ENCODE results near the gene CIPC.

CIPC gene

GRCh38 chr14:77151245-77151644 is 53.2 kb downstream of the CIPC start:
- DNase-seq (ENCODE audit: low read depth, low spot score) = peak; percentile 50

DNA sequence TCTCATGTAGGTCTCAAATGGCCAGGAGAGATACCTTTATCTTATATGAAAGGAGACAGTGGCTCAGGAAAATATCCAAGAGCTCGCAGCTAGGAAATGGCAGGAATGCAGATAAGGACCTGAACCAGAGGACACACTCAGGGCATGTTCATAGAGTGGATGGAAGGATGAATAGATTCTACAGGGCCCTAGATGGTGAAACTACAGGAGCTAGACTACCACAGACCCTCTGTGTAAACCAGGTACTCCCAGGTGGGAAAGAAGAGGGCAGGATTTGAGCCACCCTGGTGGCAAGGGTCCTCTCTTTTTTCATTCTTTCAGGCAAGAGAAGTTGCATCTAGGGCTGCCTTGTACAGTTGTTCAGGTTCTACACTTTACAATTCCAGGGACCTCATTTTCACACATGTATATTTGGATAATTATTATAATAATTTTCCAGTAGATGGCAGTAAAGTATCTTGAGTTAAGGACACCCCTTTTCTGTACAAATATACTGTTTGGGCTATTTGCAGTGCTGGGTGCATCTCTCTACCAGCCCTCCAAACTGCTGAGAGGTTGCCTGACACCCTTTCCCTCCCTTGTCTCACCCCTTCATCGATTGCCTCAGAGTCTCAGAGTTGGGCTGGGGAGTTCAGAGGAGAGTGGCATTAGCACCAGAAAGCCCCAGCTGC is 54.0 kb downstream of the CIPC start:
- no peak for DNase-seq (ENCODE audit: low read depth, low spot score)

- DNase-seq (ENCODE audit: low read depth, low spot score) = no peak
These were observed 55.7 kb downstream of the CIPC start for GRCh38 chr14:77153802-77154201.

GRCh38 chr14:77154421-77154820 is 56.4 kb downstream of the CIPC start:
- no peak for DNase-seq (ENCODE audit: low read depth, low spot score)

DNA sequence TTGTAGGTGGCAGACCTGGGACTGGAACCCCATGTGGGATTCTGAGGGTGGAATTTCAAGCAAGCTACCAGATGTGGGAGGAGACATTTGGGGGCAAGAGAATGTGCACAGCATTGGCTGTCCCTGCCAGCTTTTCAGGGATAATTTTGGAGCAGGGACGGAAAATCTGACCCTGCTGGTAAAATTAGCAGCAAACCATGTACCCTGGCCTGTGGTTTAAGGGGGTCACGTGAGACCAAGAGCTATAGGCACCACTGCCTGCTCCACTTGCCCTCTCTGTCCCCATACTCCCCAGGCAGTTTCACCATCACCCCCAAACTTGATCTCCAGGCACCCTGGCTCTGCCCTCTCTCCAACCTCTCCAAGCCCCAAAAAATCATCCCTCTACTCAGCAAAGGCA is 57.0 kb downstream of the CIPC start:
- DNase-seq (ENCODE audit: low read depth, low spot score) = no peak

- DNase-seq (ENCODE audit: low read depth, low spot score) = no peak
These were observed 59.7 kb downstream of the CIPC start for GRCh38 chr14:77157740-77158139.

DNA sequence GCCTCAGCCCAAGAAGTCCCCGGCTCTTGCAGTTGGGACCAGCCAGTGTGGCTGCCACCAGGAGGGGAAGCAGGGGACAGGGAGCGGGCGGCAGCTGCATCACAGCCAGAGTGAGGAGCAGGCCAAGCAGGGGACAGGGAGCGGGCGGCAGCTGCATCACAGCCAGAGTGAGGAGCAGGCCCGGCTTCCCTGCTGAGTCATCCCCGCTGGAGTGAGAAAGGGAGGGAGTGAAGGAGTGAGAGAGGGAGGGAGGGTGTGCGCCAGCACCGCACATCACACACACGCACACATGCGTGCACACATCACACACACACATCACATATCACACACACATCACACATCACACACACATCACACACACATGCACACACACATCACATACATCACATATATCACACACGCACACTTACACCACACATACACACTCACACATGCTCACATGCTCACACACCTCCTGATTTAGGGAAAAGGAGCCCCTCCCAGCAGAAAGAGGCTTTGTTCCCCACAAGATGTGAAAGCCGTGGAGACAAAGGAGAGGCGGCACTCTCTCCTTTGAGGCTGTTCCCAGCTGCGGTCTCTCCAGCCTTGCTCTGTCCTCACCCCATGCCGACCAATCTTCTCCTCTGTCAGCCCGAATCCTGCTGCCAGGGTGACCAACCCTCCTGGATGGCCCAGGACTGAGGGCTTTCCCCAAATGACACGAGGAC is 60.3 kb downstream of the CIPC start:
- peak; percentile 76 for DNase-seq (ENCODE audit: low read depth, low spot score)

GRCh38 chr14:77158882-77159255 is 60.8 kb downstream of the CIPC start:
- no peak for DNase-seq (ENCODE audit: low read depth, low spot score)

- no peak for DNase-seq (ENCODE audit: low read depth, low spot score)
These were observed 63.0 kb downstream of the CIPC start for GRCh38 chr14:77161011-77161410.
